NCI-H1436 treated with DMSO at 0.1 percent for 48 hours (cell line): ENCODE measurements around the gene PEX16.

ENCODE experiments used
- DNase-seq: peaks from one replicate; lab custom pipeline; 2025; lab: John Stamatoyannopoulos, UW

PEX16 gene

GRCh38 chr11:45930951-45931570 lies 13.4 kb upstream of the PEX16 start:
- DNase-seq, result no peak

- DNase-seq, result peak; percentile 28
Observed at GRCh38 chr11:45930031-45930794, 12.5 kb upstream of the PEX16 start.

GRCh38 chr11:45929486-45930030 lies 11.9 kb upstream of the PEX16 start:
- no peak for DNase-seq

GRCh38 chr11:45928535-45929215 lies 11.0 kb upstream of the PEX16 start:
- no peak for DNase-seq

- no peak for DNase-seq
Observed at GRCh38 chr11:45927684-45928413, 10.2 kb upstream of the PEX16 start.

GRCh38 chr11:45927332-45927683 lies 9.6 kb upstream of the PEX16 start:
- DNase-seq, result no peak

- DNase-seq, result no peak
Observed at GRCh38 chr11:45926536-45927331, 9.1 kb upstream of the PEX16 start.

- no peak for DNase-seq
Observed at GRCh38 chr11:45926001-45926401, 8.3 kb upstream of the PEX16 start.

- no peak for DNase-seq
Observed at GRCh38 chr11:45925550-45925949, 7.9 kb upstream of the PEX16 start.

GRCh38 chr11:45924927-45925326 lies 7.2 kb upstream of the PEX16 start:
- DNase-seq, result no peak

GRCh38 chr11:45924036-45924915 lies 6.6 kb upstream of the PEX16 start:
- DNase-seq, result no peak

GRCh38 chr11:45922425-45923082 lies 4.9 kb upstream of the PEX16 start, which contains the start of gene LARGE2:
LARGE2 (plus strand) TSS chr11:45922656; CDS start chr11:45922883, 227 bp downstream.
- DNase-seq, result no peak

GRCh38 chr11:45921561-45922424 lies 4.1 kb upstream of the PEX16 start:
- no peak for DNase-seq

GRCh38 chr11:45920531-45921477 lies 3.1 kb upstream of the PEX16 start:
- DNase-seq, result no peak

- no peak for DNase-seq
Observed at GRCh38 chr11:45919806-45920530, 2.3 kb upstream of the PEX16 start.

GRCh38 chr11:45918962-45919675 lies 1.4 kb upstream of the PEX16 start:
- DNase-seq, result no peak
